ENCODE measurements around the gene GPR3.
"Not testable (repeated sequence)": the region's sequence is repeated elsewhere in the genome, so short reads cannot be mapped to it uniquely, and the experiment has no call there.

GPR3 gene

GRCh38 chr1:27381969-27382762, 10.3 kb upstream of the GPR3 start:
- no peaks in the 10 kb centered on the region for H3F3A ChIP-seq (ENCODE audit: insufficient read depth)
- TF ChIP-seq CTCF (IDR thresholded peaks at IDR 0.05; ENCODE audit: insufficient read depth, low read length, poor library complexity, severe bottlenecking), result no peak
- no peak for TF ChIP-seq EZH2phosphoT487 (conservative IDR thresholded peaks at IDR 0.05; ENCODE audit: low read length)
- no peaks in the 10 kb centered on the region for H3K36me3 ChIP-seq (ENCODE audit: low read length)
- no peaks in the 10 kb centered on the region for H3K27me3 ChIP-seq (ENCODE audit: low read length)
- H3K79me2 ChIP-seq (ENCODE audit: insufficient read depth, low read length), result no peaks in the 10 kb centered on the region
- no peaks in the 10 kb centered on the region for H3K9me3 ChIP-seq (ENCODE audit: insufficient read depth, low read length)
- no peaks in the 10 kb centered on the region for H3K9me2 ChIP-seq (replicated peaks; ENCODE audit: insufficient read depth, low read length)
- no peaks in the 10 kb centered on the region for H4K20me1 ChIP-seq (ENCODE audit: low read depth, low read length)
- no peak overlapping the region for H3K9ac ChIP-seq (ENCODE audit: low read length)
- H3K4me3 ChIP-seq (ENCODE audit: insufficient read depth, low read length, poor library complexity, severe bottlenecking), result no peak overlapping the region
- no peak overlapping the region for H3K27ac ChIP-seq (ENCODE audit: low read depth, low read length)
- no peak overlapping the region for H3K4me2 ChIP-seq (ENCODE audit: low read depth, low read length, poor library complexity, severe bottlenecking)
- no peak overlapping the region for H2AFZ ChIP-seq (ENCODE audit: low read depth, low read length, severe bottlenecking)

- H3K27me3 ChIP-seq (ENCODE audit: low read length), result no peaks in the 10 kb centered on the region
- H3K9ac ChIP-seq (ENCODE audit: low read length), result no peak within 1 kb of the TSS
- no peak within 1 kb of the TSS for H3K27ac ChIP-seq (ENCODE audit: low read depth, low read length)
- TF ChIP-seq EZH2phosphoT487 (conservative IDR thresholded peaks at IDR 0.05; ENCODE audit: low read length), result no peak
- H3F3A ChIP-seq (ENCODE audit: insufficient read depth), result no peaks in the 10 kb centered on the region
- no peaks in the 10 kb centered on the region for H3K9me3 ChIP-seq (ENCODE audit: insufficient read depth, low read length)
- H2AFZ ChIP-seq (ENCODE audit: low read depth, low read length, severe bottlenecking), result no peak within 1 kb of the TSS
- no peaks in the 10 kb centered on the region for H3K9me2 ChIP-seq (replicated peaks; ENCODE audit: insufficient read depth, low read length)
- H3K4me2 ChIP-seq (ENCODE audit: low read depth, low read length, poor library complexity, severe bottlenecking), result no peak within 1 kb of the TSS
- H3K36me3 ChIP-seq (ENCODE audit: low read length), result no peaks in the 10 kb centered on the region
- H3K4me3 ChIP-seq (ENCODE audit: insufficient read depth, low read length, poor library complexity, severe bottlenecking), result no peak within 1 kb of the TSS
- H3K79me2 ChIP-seq (ENCODE audit: insufficient read depth, low read length), result no peaks in the 10 kb centered on the region
- no peaks in the 10 kb centered on the region for H4K20me1 ChIP-seq (ENCODE audit: low read depth, low read length)
These were observed 9.3 kb upstream of the GPR3 start, which contains the start of gene CD164L2 for GRCh38 chr1:27383039-27383605. CD164L2 (minus strand) TSS chr1:27383333; CDS start chr1:27383239, 94 bp downstream.

GRCh38 chr1:27383661-27384060, 8.8 kb upstream of the GPR3 start:
- no peak for TF ChIP-seq CTCF (IDR thresholded peaks at IDR 0.05; ENCODE audit: insufficient read depth, low read length, poor library complexity, severe bottlenecking)
- TF ChIP-seq EZH2phosphoT487 (conservative IDR thresholded peaks at IDR 0.05; ENCODE audit: low read length), result no peak
- H3K9me2 ChIP-seq (replicated peaks; ENCODE audit: insufficient read depth, low read length), result no peaks in the 10 kb centered on the region
- H3K9ac ChIP-seq (ENCODE audit: low read length), result no peak overlapping the region
- no peak overlapping the region for H2AFZ ChIP-seq (ENCODE audit: low read depth, low read length, severe bottlenecking)
- no peaks in the 10 kb centered on the region for H3K27me3 ChIP-seq (ENCODE audit: low read length)
- no peaks in the 10 kb centered on the region for H3F3A ChIP-seq (ENCODE audit: insufficient read depth)
- H3K36me3 ChIP-seq (ENCODE audit: low read length), result no peaks in the 10 kb centered on the region
- H3K4me3 ChIP-seq (ENCODE audit: insufficient read depth, low read length, poor library complexity, severe bottlenecking), result no peak overlapping the region
- no peaks in the 10 kb centered on the region for H4K20me1 ChIP-seq (ENCODE audit: low read depth, low read length)
- H3K79me2 ChIP-seq (ENCODE audit: insufficient read depth, low read length), result no peaks in the 10 kb centered on the region
- no peak overlapping the region for H3K4me2 ChIP-seq (ENCODE audit: low read depth, low read length, poor library complexity, severe bottlenecking)
- H3K9me3 ChIP-seq (ENCODE audit: insufficient read depth, low read length), result no peaks in the 10 kb centered on the region
- no peak overlapping the region for H3K27ac ChIP-seq (ENCODE audit: low read depth, low read length)

GRCh38 chr1:27384797-27385196, 7.6 kb upstream of the GPR3 start:
- H3K27me3 ChIP-seq (ENCODE audit: low read length); H3F3A ChIP-seq (ENCODE audit: insufficient read depth); H4K20me1 ChIP-seq (ENCODE audit: low read depth, low read length); H3K4me3 ChIP-seq (ENCODE audit: insufficient read depth, low read length, poor library complexity, severe bottlenecking); H3K27ac ChIP-seq (ENCODE audit: low read depth, low read length); H2AFZ ChIP-seq (ENCODE audit: low read depth, low read length, severe bottlenecking); H3K36me3 ChIP-seq (ENCODE audit: low read length); H3K4me2 ChIP-seq (ENCODE audit: low read depth, low read length, poor library complexity, severe bottlenecking); H3K79me2 ChIP-seq (ENCODE audit: insufficient read depth, low read length); H3K9me3 ChIP-seq (ENCODE audit: insufficient read depth, low read length); H3K9me2 ChIP-seq (replicated peaks; ENCODE audit: insufficient read depth, low read length); H3K9ac ChIP-seq (ENCODE audit: low read length): not testable (repeated sequence)

Measured in SU-DHL-6 (cell line).